ENCODE data around the gene GATAD2B. TPM values are rescaled to one million over a fixed set of nuclear protein-coding genes. Genes with fewer than 3 reads are reported as not detected.
"Not testable (repeated sequence)": the region's sequence is repeated elsewhere in the genome, so short reads cannot be mapped to it uniquely, and the experiment has no call there.

The GATAD2B gene
- total RNA-seq, 1 donor: 8.6 TPM

GRCh38 chr1:153908071-153908470 is 14.7 kb downstream of the GATAD2B start:
- H3K4me3 ChIP-seq (ENCODE audit: low read depth, low read length): no peak overlapping the region
- TF ChIP-seq CTCF (IDR thresholded peaks at IDR 0.05; ENCODE audit: insufficient read depth, low read depth, low read length): no peak
- DNase-seq (ENCODE audit: low read depth): no peak

GRCh38 chr1:153907134-153907533 is 15.6 kb downstream of the GATAD2B start:
- H3K4me3 ChIP-seq (ENCODE audit: low read depth, low read length): no peak overlapping the region
- DNase-seq (ENCODE audit: low read depth): no peak
- TF ChIP-seq CTCF (IDR thresholded peaks at IDR 0.05; ENCODE audit: insufficient read depth, low read depth, low read length): no peak

- DNase-seq (ENCODE audit: low read depth): no peak
- TF ChIP-seq CTCF (IDR thresholded peaks at IDR 0.05; ENCODE audit: insufficient read depth, low read depth, low read length): no peak
- no peak overlapping the region for H3K4me3 ChIP-seq (ENCODE audit: low read depth, low read length)
These were observed 16.4 kb downstream of the GATAD2B start for GRCh38 chr1:153906396-153906795.

DNA sequence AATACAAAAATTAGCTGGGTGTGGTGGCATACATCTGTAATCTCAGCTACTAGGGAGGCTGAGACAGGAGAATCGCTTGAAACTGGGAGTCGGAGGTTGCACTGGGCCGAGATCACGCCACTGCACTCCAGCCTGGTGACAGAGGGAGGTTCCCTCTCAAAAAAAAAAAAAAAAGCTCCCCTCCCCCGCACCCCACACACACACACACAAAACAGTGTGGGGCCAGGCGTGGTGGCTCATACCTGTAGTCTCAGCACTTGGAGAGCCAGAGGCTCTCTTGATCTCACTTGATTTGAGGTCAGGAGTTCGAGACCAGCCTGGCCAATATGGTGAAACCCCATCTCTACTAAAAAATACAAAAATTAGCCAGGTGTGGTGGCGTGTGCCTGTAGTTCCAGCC is 16.9 kb downstream of the GATAD2B start:
- not testable (repeated sequence) for DNase-seq (ENCODE audit: low read depth); H3K4me3 ChIP-seq (ENCODE audit: low read depth, low read length)

DNA sequence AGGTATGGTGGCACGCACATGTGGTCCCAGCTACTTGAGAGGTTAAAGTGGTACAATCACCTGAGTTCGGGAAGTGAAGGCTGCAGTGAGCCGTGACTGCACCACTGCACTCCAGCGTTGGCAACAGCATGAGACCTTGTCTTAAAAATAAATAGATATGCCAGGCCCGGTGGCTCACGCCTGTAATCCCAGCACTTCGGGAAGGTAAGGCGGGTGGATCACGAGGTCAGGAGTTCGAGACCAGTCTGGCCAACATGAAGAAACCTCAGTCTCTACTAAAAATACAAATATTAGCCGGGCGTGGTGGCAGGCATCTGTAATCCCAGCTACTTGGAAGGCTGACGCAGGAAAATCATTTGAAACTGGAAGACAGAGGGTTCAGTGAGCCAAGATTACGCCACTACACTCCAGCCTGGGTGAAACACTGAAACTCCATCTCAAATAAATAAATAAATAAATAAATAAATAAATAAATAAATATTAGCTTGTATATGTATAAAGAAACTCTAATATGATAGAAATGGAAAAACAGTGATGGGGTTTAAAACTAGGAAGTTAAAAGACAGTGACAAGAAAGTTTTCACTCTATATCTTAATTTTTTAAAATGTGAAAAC is 18.8 kb downstream of the GATAD2B start:
- H3K4me3 ChIP-seq (ENCODE audit: low read depth, low read length): no peak overlapping the region
- TF ChIP-seq CTCF (IDR thresholded peaks at IDR 0.05; ENCODE audit: insufficient read depth, low read depth, low read length): no peak
- DNase-seq (ENCODE audit: low read depth): no peak

GRCh38 chr1:153899509-153899908 is 23.3 kb downstream of the GATAD2B start:
- no peak for TF ChIP-seq CTCF (IDR thresholded peaks at IDR 0.05; ENCODE audit: insufficient read depth, low read depth, low read length)
- DNase-seq (ENCODE audit: low read depth): no peak
- no peak overlapping the region for H3K4me3 ChIP-seq (ENCODE audit: low read depth, low read length)

DNA sequence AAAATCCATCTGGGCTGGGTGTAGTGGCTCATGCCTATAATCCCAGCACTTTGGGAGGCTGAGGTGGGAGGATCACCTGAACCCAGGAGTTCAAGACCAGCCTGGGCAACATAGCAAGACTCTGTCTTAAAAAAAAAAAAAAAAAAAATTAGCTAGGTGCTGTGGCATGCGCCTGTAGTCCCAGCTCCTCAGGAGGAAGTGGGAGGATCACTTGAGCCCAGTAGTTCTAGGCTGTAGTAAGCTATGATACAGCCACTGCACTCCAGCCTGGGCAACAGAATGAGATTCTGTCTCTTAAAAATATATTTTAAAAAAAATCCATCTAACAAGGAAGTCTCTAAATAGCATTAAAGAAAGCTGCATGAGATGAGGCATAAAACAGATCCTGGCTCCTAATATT is 26.9 kb downstream of the GATAD2B start:
- DNase-seq (ENCODE audit: low read depth); H3K4me3 ChIP-seq (ENCODE audit: low read depth, low read length): not testable (repeated sequence)

DNA sequence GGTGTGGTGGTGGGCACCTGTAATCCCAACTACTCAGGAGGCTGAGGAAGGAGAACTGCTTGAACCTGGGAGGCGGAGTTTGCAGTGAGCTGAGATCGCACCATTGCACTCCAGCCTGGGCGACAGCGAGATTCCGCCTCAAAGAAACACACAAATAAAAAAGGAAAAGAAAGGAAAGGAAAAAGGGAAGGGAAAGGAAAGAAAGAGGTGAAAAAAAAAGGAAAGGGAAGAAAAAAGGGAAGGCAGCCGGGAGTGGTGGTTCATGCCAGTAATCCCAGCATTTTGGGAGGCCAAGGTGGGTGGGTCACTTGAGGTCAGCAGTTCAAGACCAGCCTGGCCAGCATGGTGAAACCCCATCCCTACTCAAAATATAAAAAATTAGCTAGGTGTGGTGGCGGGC is 31.7 kb downstream of the GATAD2B start:
- DNase-seq (ENCODE audit: low read depth); H3K4me3 ChIP-seq (ENCODE audit: low read depth, low read length): not testable (repeated sequence)

Measured in fibroblast of villous mesenchyme (primary cell).